Measurements from ENCODE around the gene SEPTIN10. TPM values are rescaled to one million over a fixed set of nuclear protein-coding genes. Genes with fewer than 3 reads are reported as not detected.
"Not testable (repeated sequence)": the region's sequence is repeated elsewhere in the genome, so short reads cannot be mapped to it uniquely, and the experiment has no call there.

SEPTIN10 gene
- total RNA-seq, 1 experiment from 2014 or later = 31.5 TPM

GRCh38 chr2:109637749-109638570 lies 24.2 kb upstream of the SEPTIN10 start:
- Histone ChIP-seq H3K27me3 (no peaks in the 10 kb centered on the region), H3K9me3 (no peaks in the 10 kb centered on the region), H3K4me3 (no peak overlapping the region), H3K36me3 (no peaks in the 10 kb centered on the region)
- DNase-seq = no peak

GRCh38 chr2:109636317-109636716 lies 22.6 kb upstream of the SEPTIN10 start:
- Histone ChIP-seq H3K27me3 (no peaks in the 10 kb centered on the region), H3K9me3 (no peaks in the 10 kb centered on the region), H3K4me3 (no peak overlapping the region), H3K36me3 (no peaks in the 10 kb centered on the region)
- no peak for DNase-seq

- H3K27me3 ChIP-seq = no peaks in the 10 kb centered on the region
- no peak overlapping the region for H3K4me3 ChIP-seq
- no peaks in the 10 kb centered on the region for H3K9me3 ChIP-seq
- no peak for DNase-seq
- no peaks in the 10 kb centered on the region for H3K36me3 ChIP-seq
These were observed 21.9 kb upstream of the SEPTIN10 start for GRCh38 chr2:109635426-109636304.

GRCh38 chr2:109633284-109633961 lies 19.7 kb upstream of the SEPTIN10 start:
- H3K36me3 ChIP-seq = no peaks in the 10 kb centered on the region
- H3K9me3 ChIP-seq = no peaks in the 10 kb centered on the region
- H3K27me3 ChIP-seq = no peaks in the 10 kb centered on the region
- no peak for DNase-seq
- H3K4me3 ChIP-seq = no peak overlapping the region

GRCh38 chr2:109632158-109632789 lies 18.5 kb upstream of the SEPTIN10 start:
- H3K27me3 ChIP-seq = no peaks in the 10 kb centered on the region
- H3K4me3 ChIP-seq = no peak overlapping the region
- no peak for DNase-seq
- no peaks in the 10 kb centered on the region for H3K9me3 ChIP-seq
- no peaks in the 10 kb centered on the region for H3K36me3 ChIP-seq

- no peaks in the 10 kb centered on the region for H3K9me3 ChIP-seq
- H3K27me3 ChIP-seq = no peaks in the 10 kb centered on the region
- no peaks in the 10 kb centered on the region for H3K36me3 ChIP-seq
- no peak for DNase-seq
- H3K4me3 ChIP-seq = no peak overlapping the region
These were observed 18.0 kb upstream of the SEPTIN10 start for GRCh38 chr2:109631741-109632140.

GRCh38 chr2:109630441-109631430 lies 17.0 kb upstream of the SEPTIN10 start:
- Histone ChIP-seq H3K4me3 (no peak overlapping the region), H3K9me3 (no peaks in the 10 kb centered on the region), H3K27me3 (no peaks in the 10 kb centered on the region), H3K36me3 (no peaks in the 10 kb centered on the region)
- DNase-seq = no peak

- Histone ChIP-seq H3K36me3 (no peaks in the 10 kb centered on the region), H3K4me3 (no peak overlapping the region), H3K9me3 (no peaks in the 10 kb centered on the region), H3K27me3 (no peaks in the 10 kb centered on the region)
- DNase-seq = no peak
These were observed 16.1 kb upstream of the SEPTIN10 start for GRCh38 chr2:109629867-109630266.

- not testable (repeated sequence) for H3K9me3 ChIP-seq, H3K4me3 ChIP-seq, H3K27me3 ChIP-seq, H3K36me3 ChIP-seq, DNase-seq
These were observed 14.6 kb upstream of the SEPTIN10 start for GRCh38 chr2:109628321-109628720.

GRCh38 chr2:109624339-109624738 lies 10.6 kb upstream of the SEPTIN10 start:
- Histone ChIP-seq H3K4me3 (no peak overlapping the region), H3K27me3 (no peaks in the 10 kb centered on the region), H3K9me3 (no peaks in the 10 kb centered on the region), H3K36me3 (no peaks in the 10 kb centered on the region)
- DNase-seq = no peak

- no peak for DNase-seq
- no peak overlapping the region for H3K4me3 ChIP-seq
These were observed 10.2 kb upstream of the SEPTIN10 start for GRCh38 chr2:109623923-109624322.

GRCh38 chr2:109623297-109623696 lies 9.5 kb upstream of the SEPTIN10 start:
- no peak for DNase-seq
- Histone ChIP-seq H3K9me3 (no peaks in the 10 kb centered on the region), H3K36me3 (no peaks in the 10 kb centered on the region; the same call in 1 of the 2 replicates), H3K4me3 (no peak overlapping the region), H3K27me3 (no peaks in the 10 kb centered on the region)

More at GRCh38 chr2:109623923-109624322, 10.2 kb upstream of the SEPTIN10 start:
- Histone ChIP-seq H3K27me3 (no peaks in the 10 kb centered on the region), H3K9me3 (no peaks in the 10 kb centered on the region), H3K36me3 (no peaks in the 10 kb centered on the region; the same call in 1 of the 2 replicates)

- Histone ChIP-seq H3K9me3 (no peaks in the 10 kb centered on the region), H3K27me3 (no peaks in the 10 kb centered on the region), H3K4me3 (no peak overlapping the region), H3K36me3 (peaks cover 9% of the 10 kb centered on the region)
- no peak for DNase-seq
These were observed 5.4 kb upstream of the SEPTIN10 start for GRCh38 chr2:109619032-109619615.

GRCh38 chr2:109616184-109616583 lies 2.4 kb upstream of the SEPTIN10 start:
- Histone ChIP-seq H3K36me3 (peaks cover 9% of the 10 kb centered on the region), H3K9me3 (no peaks in the 10 kb centered on the region), H3K4me3 (peak overlapping the region; percentile 83), H3K27me3 (no peaks in the 10 kb centered on the region)
- no peak for DNase-seq

GRCh38 chr2:109615637-109616144 lies 1.9 kb upstream of the SEPTIN10 start:
- Histone ChIP-seq H3K27me3 (no peaks in the 10 kb centered on the region), H3K9me3 (no peaks in the 10 kb centered on the region), H3K4me3 (peak overlapping the region; percentile 83), H3K36me3 (peaks cover 9% of the 10 kb centered on the region)
- DNase-seq = no peak
